Spinal cord (tissue), 10 donors: ENCODE data around the gene PRKCB. TPM values are rescaled to one million over a fixed set of nuclear protein-coding genes. Genes with fewer than 3 reads are reported as not detected.

Source experiments
- DNase-seq, 6 donors: peaks; one replicate each; pipeline versions ENCODE4 v3.0.0 to v3.0.0-alpha.2; 2013 to 2015; ENCODE audit warnings: low spot score in 6 of 6, low read depth in 4 of 6
- H3K27ac ChIP-seq: one replicate; pipeline ENCODE4 v1.5.1; 2013; ENCODE audit warnings: low read depth, low read length, control low read depth
- H3K27me3 ChIP-seq: one replicate; pipeline ENCODE4 v1.6.1; 2013; ENCODE audit warnings: low read length; ENCODE audit not compliant: control insufficient read depth, insufficient read depth
- H3K36me3 ChIP-seq: one replicate; pipeline ENCODE4 v1.6.1; 2013; ENCODE audit warnings: low read length; ENCODE audit not compliant: control insufficient read depth, insufficient read depth
- H3K4me1 ChIP-seq: one replicate; pipeline ENCODE4 v1.6.1; 2013; ENCODE audit warnings: low read length; ENCODE audit not compliant: control insufficient read depth, insufficient read depth
- H3K4me3 ChIP-seq: one replicate; pipeline ENCODE4 v1.5.1; 2013; ENCODE audit warnings: low read depth, low read length, control low read depth
- H3K9me3 ChIP-seq: one replicate; pipeline ENCODE4 v1.6.1; 2013; ENCODE audit warnings: low read length; ENCODE audit not compliant: control insufficient read depth, insufficient read depth
- WGBS: methylation state at CpG from one replicate; pipeline ENCODE4 v1.1.5; 2013; ENCODE audit warnings: missing lambda C conversion rate; ENCODE audit not compliant: insufficient coverage; 5-methylcytosine and 5-hydroxymethylcytosine counted together
- polyA plus RNA-seq, 2 donors: library from polyadenylated mRNA; unstranded; fragments of 120-200 nt; gene quantifications; one replicate each; pipeline ENCODE4 v1.2.1, GENCODE V29; 2013; ENCODE audit not compliant: insufficient read length in 2 of 2
- total RNA-seq, 2 donors: library from RNA; depleted of rRNA in 1 of 2; stranded (reverse); fragments of 120-200 nt in 1 of 2; fragments of >200 nt in 1 of 2; gene quantifications; one replicate each; pipeline versions ENCODE4 v1.2.3 to v1.2.4, GENCODE V29; 2013 to 2014
- donor health status: healthy.

PRKCB gene
- total and polyA plus RNA-seq, 4 donors, result 50.7 to 118 (median 87.9) TPM

DNA sequence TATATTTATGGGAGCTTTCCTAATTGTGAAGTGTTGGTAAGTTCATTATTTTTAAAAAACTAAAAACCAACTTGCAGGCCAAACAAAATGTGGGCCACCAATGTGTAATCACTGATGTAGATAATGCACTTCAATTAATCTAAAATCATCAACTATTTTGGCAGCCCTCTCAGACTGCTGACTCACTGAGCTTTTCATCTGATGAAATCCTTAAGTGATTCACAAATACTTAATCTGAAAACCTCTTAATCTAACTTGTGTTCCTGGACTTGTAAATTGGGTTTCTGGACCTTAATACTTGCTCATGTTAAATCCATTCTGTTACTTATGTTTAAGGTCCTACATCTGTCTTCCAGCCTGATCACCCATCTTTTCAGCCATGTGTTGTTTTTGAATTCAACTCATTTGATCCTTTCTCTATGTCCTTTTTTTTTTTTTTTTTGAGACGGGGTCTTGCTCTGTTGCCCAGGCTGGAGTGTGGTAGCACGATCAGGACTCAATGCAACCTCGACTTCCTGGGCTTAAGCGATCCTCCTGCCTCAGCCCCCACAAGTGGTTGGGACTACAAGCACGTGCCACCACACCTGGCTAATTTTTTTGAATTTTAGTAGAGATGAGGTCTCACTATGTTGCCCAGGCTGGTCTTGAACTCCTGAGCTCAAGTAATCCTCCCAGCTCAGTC lies 39.0 kb downstream of the PRKCB start:
- no CpG with 5 or more reads among the region's 5 CpGs for WGBS
- H3K4me1 ChIP-seq, result no peaks in the 10 kb centered on the region
- no peak for DNase-seq

GRCh38 chr16:23876256-23876896 lies 40.6 kb downstream of the PRKCB start:
- 73% methylated on average over 2 of the region's 6 CpGs for WGBS
- no peaks in the 10 kb centered on the region for H3K4me1 ChIP-seq
- no peaks in the 10 kb centered on the region for H3K9me3 ChIP-seq
- H3K27ac ChIP-seq, result no peak overlapping the region
- no peaks in the 10 kb centered on the region for H3K27me3 ChIP-seq
- H3K36me3 ChIP-seq, result no peaks in the 10 kb centered on the region
- DNase-seq, result no peak
- no peak overlapping the region for H3K4me3 ChIP-seq

More for the DNA sequence above, 39.0 kb downstream of the PRKCB start:
- Histone ChIP-seq H3K9me3 (no peaks in the 10 kb centered on the region), H3K27ac (no peak overlapping the region), H3K36me3 (no peaks in the 10 kb centered on the region), H3K4me3 (no peak overlapping the region), H3K27me3 (no peaks in the 10 kb centered on the region)

- no peak overlapping the region for H3K27ac ChIP-seq
- WGBS, result 83% methylated on average over 1 of the region's 9 CpGs
- H3K4me3 ChIP-seq, result no peak overlapping the region
- H3K36me3 ChIP-seq, result no peaks in the 10 kb centered on the region
- no peaks in the 10 kb centered on the region for H3K27me3 ChIP-seq
- DNase-seq, result peak in 1 of 6 donors; percentile 28
- no peaks in the 10 kb centered on the region for H3K4me1 ChIP-seq
- no peaks in the 10 kb centered on the region for H3K9me3 ChIP-seq
These were observed 41.6 kb downstream of the PRKCB start for GRCh38 chr16:23877107-23878070.

- no peak for DNase-seq
- no peak overlapping the region for H3K4me3 ChIP-seq
- H3K9me3 ChIP-seq, result no peaks in the 10 kb centered on the region
- no peak overlapping the region for H3K27ac ChIP-seq
- no peaks in the 10 kb centered on the region for H3K4me1 ChIP-seq
- 96% methylated on average over 6 of the region's 9 CpGs for WGBS
- H3K36me3 ChIP-seq, result no peaks in the 10 kb centered on the region
- no peaks in the 10 kb centered on the region for H3K27me3 ChIP-seq
These were observed 44.1 kb downstream of the PRKCB start for GRCh38 chr16:23879735-23880373.

DNA sequence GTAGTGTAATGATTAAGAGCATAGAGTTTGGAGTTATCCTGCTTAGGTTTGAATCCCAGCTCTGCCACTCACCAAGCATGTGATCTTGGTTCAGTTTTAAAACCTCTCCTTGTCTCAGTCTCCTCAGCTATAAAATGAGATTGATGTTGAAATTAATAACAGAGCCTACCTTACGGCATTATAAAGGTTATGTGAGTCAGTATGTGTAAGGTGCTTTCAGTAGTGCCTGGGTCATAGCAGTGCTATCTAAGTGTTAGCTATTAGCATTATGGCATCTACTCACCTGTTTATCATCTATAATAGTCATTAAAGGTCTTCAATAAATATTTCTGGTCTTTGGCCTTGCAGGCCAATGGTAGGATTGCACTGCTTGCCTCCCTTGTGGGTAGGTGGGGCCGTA lies 53.4 kb downstream of the PRKCB start:
- H3K4me1 ChIP-seq, result no peaks in the 10 kb centered on the region
- WGBS, result 100% methylated on average over 1 of the region's 2 CpGs

GRCh38 chr16:23893986-23894385 lies 58.2 kb downstream of the PRKCB start:
- Histone ChIP-seq H3K4me3 (no peak overlapping the region), H3K9me3 (no peaks in the 10 kb centered on the region), H3K27ac (no peak overlapping the region), H3K4me1 (no peaks in the 10 kb centered on the region), H3K27me3 (no peaks in the 10 kb centered on the region), H3K36me3 (no peaks in the 10 kb centered on the region)
- 100% methylated on average over 1 of the region's 1 CpG for WGBS
- no peak for DNase-seq

More for the DNA sequence above, 53.4 kb downstream of the PRKCB start:
- no peak overlapping the region for H3K4me3 ChIP-seq
- no peaks in the 10 kb centered on the region for H3K36me3 ChIP-seq
- H3K27ac ChIP-seq, result no peak overlapping the region
- no peak for DNase-seq
- no peaks in the 10 kb centered on the region for H3K9me3 ChIP-seq
- no peaks in the 10 kb centered on the region for H3K27me3 ChIP-seq

DNA sequence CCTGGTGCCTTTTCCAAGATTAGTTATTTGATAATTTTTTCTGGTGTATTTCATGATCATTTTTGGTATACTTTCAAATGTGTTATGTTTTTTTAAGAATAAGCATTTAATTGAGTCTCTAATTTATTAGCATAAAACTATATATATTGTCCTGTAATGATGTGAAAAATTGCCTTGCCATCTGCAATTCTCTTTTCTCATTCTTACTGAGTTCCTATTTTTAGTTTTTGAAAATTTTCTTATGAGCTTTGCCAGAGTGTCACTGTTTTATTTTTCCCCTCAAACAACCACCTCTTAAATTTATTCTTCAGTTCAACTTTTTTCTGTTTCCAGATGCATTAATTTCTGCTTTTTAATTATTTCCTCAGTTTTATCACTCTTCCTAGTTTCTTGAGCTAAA lies 59.3 kb downstream of the PRKCB start:
- no peak overlapping the region for H3K4me3 ChIP-seq
- H3K4me1 ChIP-seq, result no peaks in the 10 kb centered on the region
- H3K9me3 ChIP-seq, result no peaks in the 10 kb centered on the region
- DNase-seq, result no peak
- no peak overlapping the region for H3K27ac ChIP-seq
- H3K27me3 ChIP-seq, result no peaks in the 10 kb centered on the region
- no peaks in the 10 kb centered on the region for H3K36me3 ChIP-seq

DNA sequence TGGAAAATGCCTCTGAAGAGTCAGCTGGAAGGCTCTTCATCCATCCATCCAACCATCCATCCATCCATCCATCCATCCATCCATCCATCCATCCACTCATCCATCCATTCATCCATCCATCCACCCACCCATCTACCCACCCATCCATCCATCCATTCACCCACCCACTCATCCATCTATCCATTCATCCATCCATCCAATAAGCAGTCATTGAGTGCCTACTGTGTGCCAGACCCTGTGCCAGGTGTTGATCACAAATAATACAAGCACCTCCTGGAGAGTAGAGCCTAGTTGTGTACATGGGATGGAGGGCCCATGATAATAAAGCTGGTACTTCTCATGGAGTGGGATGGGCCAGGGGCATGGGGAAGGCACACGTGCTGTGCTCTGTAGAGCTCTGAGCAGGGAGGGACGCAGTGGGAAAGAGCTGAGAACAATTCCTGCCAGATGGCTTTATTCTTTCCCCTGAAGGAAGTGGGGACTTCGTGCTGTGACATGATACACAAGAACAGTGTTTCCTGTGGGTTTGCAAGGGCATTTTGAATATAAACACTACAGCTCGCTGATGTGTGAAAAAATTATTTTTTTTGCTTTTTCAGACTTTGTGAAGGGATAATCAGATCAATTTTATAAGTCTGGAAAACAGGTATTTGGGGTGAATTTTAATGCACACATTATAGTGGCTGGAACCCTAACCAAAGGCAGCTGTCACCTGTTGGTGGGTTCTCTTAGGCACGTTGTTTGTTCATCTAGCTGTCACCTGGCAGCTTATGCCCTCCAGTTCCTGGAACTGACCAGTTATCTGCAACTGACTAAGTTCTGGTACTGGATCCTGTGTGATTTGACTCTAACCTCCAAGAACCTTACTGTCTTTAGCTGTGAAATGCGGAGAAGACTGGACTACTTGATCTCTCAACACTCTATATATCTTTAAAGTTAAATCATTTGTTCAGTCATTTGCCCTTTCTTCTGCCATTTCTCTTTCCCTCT lies 61.3 kb downstream of the PRKCB start:
- Histone ChIP-seq H3K36me3 (no peaks in the 10 kb centered on the region), H3K4me3 (no peak overlapping the region), H3K4me1 (no peaks in the 10 kb centered on the region), H3K9me3 (no peaks in the 10 kb centered on the region), H3K27me3 (no peaks in the 10 kb centered on the region), H3K27ac (no peak overlapping the region)
- 79% methylated on average over 4 of the region's 6 CpGs for WGBS
- peak in 1 of 6 donors; percentile 44 for DNase-seq
